HEK293 (cell line): ENCODE measurements around the gene SPRY1.

ENCODE experiments used
- CTCF ChIA-PET: fragments of 350-600 bp; formaldehyde crosslinking; extraction: SDS; loops from one replicate; lab custom pipeline; 2021; ENCODE audit warnings: antibody characterized with exemption; lab: Yijun Ruan, JAX
- POLR2A ChIA-PET: fragments of 300-600 bp; formaldehyde crosslinking; extraction: SDS; loops from one replicate; lab custom pipeline; 2020; ENCODE audit warnings: antibody characterized with exemption, inconsistent platforms; lab: Yijun Ruan, JAX
- H3K27ac ChIP-seq: fragments of 200-500 bp; sonication (Bioruptor generic); 2 replicates; pipeline ENCODE4 v1.5.1; 2014; ENCODE audit warnings: low read depth, low read length, control low read depth, inconsistent platforms; ENCODE audit errors: extremely low read depth
- H3K36me3 ChIP-seq, 2 experiments: fragments of 200-500 bp in 1 of 2; sonication (Bioruptor generic) in 1 of 2; 1 replicate in 1 of 2; 2 replicates in 1 of 2; pipeline ENCODE4 v1.5.1; 2014 to 2017; ENCODE audit warnings: inconsistent platforms in 2 of 2, low read length in 2 of 2; ENCODE audit not compliant: control insufficient read depth in 2 of 2, insufficient read depth in 1 of 2
- H3K4me1 ChIP-seq: fragments of 200-500 bp; sonication (Bioruptor generic); 2 replicates; pipeline ENCODE4 v1.5.1; 2014; ENCODE audit warnings: mild to moderate bottlenecking, low read length, inconsistent platforms; ENCODE audit not compliant: control insufficient read depth, insufficient read depth
- H3K4me3 ChIP-seq: 2 replicates; pipeline ENCODE4 v1.5.1; 2011; ENCODE audit warnings: low read depth, mild to moderate bottlenecking, control low read depth, low read length, moderate library complexity
- H3K9me3 ChIP-seq: fragments of 200-500 bp; sonication (Bioruptor generic); 2 replicates; pipeline ENCODE4 v1.5.1; 2014; ENCODE audit warnings: low read depth, low read length, inconsistent platforms; ENCODE audit not compliant: control insufficient read depth, insufficient read depth
- BCL11B ChIP-seq: fragments of 450-650 bp; formaldehyde crosslinking; IDR thresholded peaks from 2 replicates; pipeline ENCODE4 v1.5.1; 2016; ENCODE audit warnings: low read depth, missing biosample characterization, missing genetic modification characterization
- GLI2 ChIP-seq: fragments of 450-650 bp; formaldehyde crosslinking; IDR thresholded peaks from 2 replicates; pipeline ENCODE4; 2017; ENCODE audit warnings: missing biosample characterization, missing genetic modification characterization, low read depth, borderline replicate concordance
- TRIM28 ChIP-seq: IDR thresholded peaks from 2 replicates; pipeline ENCODE4 v1.6.1; 2011; ENCODE audit warnings: low read length, control low read depth, borderline replicate concordance
- ZBTB17 ChIP-seq: fragments of 450-650 bp; formaldehyde crosslinking; IDR thresholded peaks from 2 replicates; pipeline ENCODE4 v1.5.1; 2016; ENCODE audit warnings: missing biosample characterization, missing genetic modification characterization
- ZBTB48 ChIP-seq: fragments of 450-650 bp; formaldehyde crosslinking; IDR thresholded peaks from 2 replicates; pipeline ENCODE4 v1.5.1; 2016; ENCODE audit warnings: missing biosample characterization, missing genetic modification characterization
- ZFP3 ChIP-seq: fragments of 450-650 bp; formaldehyde crosslinking; IDR thresholded peaks from 2 replicates; pipeline ENCODE4 v1.5.1; 2016; ENCODE audit warnings: low read depth, missing biosample characterization, missing genetic modification characterization
- ZFP69B ChIP-seq: fragments of 450-650 bp; formaldehyde crosslinking; IDR thresholded peaks from 2 replicates; pipeline ENCODE4 v1.5.1; 2016; ENCODE audit warnings: missing biosample characterization, missing genetic modification characterization
- ZIC2 ChIP-seq: fragments of 450-650 bp; formaldehyde crosslinking; IDR thresholded peaks from 2 replicates; pipeline ENCODE4 v1.5.1; 2016; ENCODE audit warnings: missing biosample characterization, missing genetic modification characterization
- ZNF114 ChIP-seq: fragments of 450-650 bp; formaldehyde crosslinking; IDR thresholded peaks from 2 replicates; pipeline ENCODE4 v1.5.0; 2017; ENCODE audit warnings: missing biosample characterization, missing genetic modification characterization
- ZNF132 ChIP-seq: fragments of 450-650 bp; formaldehyde crosslinking; IDR thresholded peaks from 2 replicates; pipeline ENCODE4 v1.5.1; 2017; ENCODE audit warnings: missing biosample characterization, missing genetic modification characterization, borderline replicate concordance
- ZNF184 ChIP-seq: fragments of 450-650 bp; IDR thresholded peaks from 2 replicates; pipeline ENCODE4 v1.5.1; 2018; ENCODE audit warnings: missing biosample characterization, mild to moderate bottlenecking, missing genetic modification characterization
- ZNF311 ChIP-seq: fragments of 450-650 bp; formaldehyde crosslinking; IDR thresholded peaks from 2 replicates; pipeline ENCODE4 v1.5.1; 2017; ENCODE audit warnings: missing biosample characterization, missing genetic modification characterization, borderline replicate concordance
- ZNF335 ChIP-seq: fragments of 450-650 bp; formaldehyde crosslinking; conservative IDR thresholded peaks from 2 replicates; pipeline ENCODE4 v1.5.1; 2016; ENCODE audit warnings: missing biosample characterization, missing genetic modification characterization
- ZNF350 ChIP-seq: fragments of 450-650 bp; formaldehyde crosslinking; IDR thresholded peaks from 2 replicates; pipeline ENCODE4 v1.5.0; 2017; ENCODE audit warnings: missing biosample characterization, mild to moderate bottlenecking, missing genetic modification characterization
- ZNF423 ChIP-seq: fragments of 450-650 bp; formaldehyde crosslinking; IDR thresholded peaks from 2 replicates; pipeline ENCODE4 v1.5.1; 2016; ENCODE audit warnings: missing biosample characterization, missing genetic modification characterization
- ZNF549 ChIP-seq: fragments of 450-650 bp; IDR thresholded peaks from 2 replicates; pipeline ENCODE4 v1.5.1; 2018; ENCODE audit warnings: missing biosample characterization, missing genetic modification characterization, mild to moderate bottlenecking, inconsistent platforms, moderate library complexity
- ZNF596 ChIP-seq: fragments of 450-650 bp; IDR thresholded peaks from 2 replicates; pipeline ENCODE4 v1.5.0; 2018; ENCODE audit warnings: missing biosample characterization, mild to moderate bottlenecking, missing genetic modification characterization, moderate library complexity
- ZNF624 ChIP-seq: fragments of 450-650 bp; formaldehyde crosslinking; IDR thresholded peaks from 2 replicates; pipeline ENCODE4 v1.5.1; 2017; ENCODE audit warnings: missing biosample characterization, missing genetic modification characterization
- ZNF658 ChIP-seq: fragments of 450-650 bp; formaldehyde crosslinking; IDR thresholded peaks from 2 replicates; pipeline ENCODE4; 2016; ENCODE audit warnings: missing biosample characterization, missing genetic modification characterization
- ZNF701 ChIP-seq: fragments of 450-650 bp; formaldehyde crosslinking; IDR thresholded peaks from 2 replicates; pipeline ENCODE4 v1.5.1; 2016; ENCODE audit warnings: missing biosample characterization, missing genetic modification characterization
- ZNF768 ChIP-seq: fragments of 450-650 bp; formaldehyde crosslinking; IDR thresholded peaks from 2 replicates; pipeline ENCODE4 v1.5.1; 2018; ENCODE audit warnings: missing biosample characterization, mild to moderate bottlenecking, missing genetic modification characterization
- ZXDB ChIP-seq: fragments of 450-650 bp; formaldehyde crosslinking; IDR thresholded peaks from 2 replicates; pipeline ENCODE4 v1.5.1; 2016; ENCODE audit warnings: missing biosample characterization, missing genetic modification characterization
- TF ChIP-seq, protein P1 (sequence below): fragments of 450-650 bp; formaldehyde crosslinking; IDR thresholded peaks from 2 replicates; pipeline ENCODE4 v1.5.1; 2016; ENCODE audit warnings: missing biosample characterization, missing genetic modification characterization
- TF ChIP-seq, protein P2 (sequence below): fragments of 450-650 bp; IDR thresholded peaks from 2 replicates; pipeline ENCODE4 v1.5.1; 2018; ENCODE audit warnings: missing biosample characterization, mild to moderate bottlenecking, missing genetic modification characterization

The SPRY1 gene

DNA sequence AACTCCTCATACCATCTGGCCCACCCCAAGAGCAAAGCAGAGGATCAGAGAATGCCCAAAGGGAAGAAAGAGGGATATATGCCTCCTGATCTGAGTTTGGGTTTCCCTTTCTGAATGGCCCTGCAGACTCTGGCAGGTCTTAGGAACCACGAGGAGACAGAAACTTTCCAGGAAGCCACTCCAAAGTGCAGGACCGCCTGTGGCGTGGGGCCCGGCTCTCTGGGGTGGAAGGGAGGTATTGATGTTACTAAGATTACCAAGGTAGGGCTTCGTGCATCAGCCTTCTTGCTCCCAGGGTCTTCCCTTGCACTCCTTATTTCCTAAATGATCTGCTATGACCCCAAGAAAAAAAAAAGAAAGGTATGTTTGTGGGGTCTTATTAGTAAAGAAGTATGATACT lies 41.9 kb upstream of the SPRY1 start (continued):
- TF ChIP-seq, protein P1, sequence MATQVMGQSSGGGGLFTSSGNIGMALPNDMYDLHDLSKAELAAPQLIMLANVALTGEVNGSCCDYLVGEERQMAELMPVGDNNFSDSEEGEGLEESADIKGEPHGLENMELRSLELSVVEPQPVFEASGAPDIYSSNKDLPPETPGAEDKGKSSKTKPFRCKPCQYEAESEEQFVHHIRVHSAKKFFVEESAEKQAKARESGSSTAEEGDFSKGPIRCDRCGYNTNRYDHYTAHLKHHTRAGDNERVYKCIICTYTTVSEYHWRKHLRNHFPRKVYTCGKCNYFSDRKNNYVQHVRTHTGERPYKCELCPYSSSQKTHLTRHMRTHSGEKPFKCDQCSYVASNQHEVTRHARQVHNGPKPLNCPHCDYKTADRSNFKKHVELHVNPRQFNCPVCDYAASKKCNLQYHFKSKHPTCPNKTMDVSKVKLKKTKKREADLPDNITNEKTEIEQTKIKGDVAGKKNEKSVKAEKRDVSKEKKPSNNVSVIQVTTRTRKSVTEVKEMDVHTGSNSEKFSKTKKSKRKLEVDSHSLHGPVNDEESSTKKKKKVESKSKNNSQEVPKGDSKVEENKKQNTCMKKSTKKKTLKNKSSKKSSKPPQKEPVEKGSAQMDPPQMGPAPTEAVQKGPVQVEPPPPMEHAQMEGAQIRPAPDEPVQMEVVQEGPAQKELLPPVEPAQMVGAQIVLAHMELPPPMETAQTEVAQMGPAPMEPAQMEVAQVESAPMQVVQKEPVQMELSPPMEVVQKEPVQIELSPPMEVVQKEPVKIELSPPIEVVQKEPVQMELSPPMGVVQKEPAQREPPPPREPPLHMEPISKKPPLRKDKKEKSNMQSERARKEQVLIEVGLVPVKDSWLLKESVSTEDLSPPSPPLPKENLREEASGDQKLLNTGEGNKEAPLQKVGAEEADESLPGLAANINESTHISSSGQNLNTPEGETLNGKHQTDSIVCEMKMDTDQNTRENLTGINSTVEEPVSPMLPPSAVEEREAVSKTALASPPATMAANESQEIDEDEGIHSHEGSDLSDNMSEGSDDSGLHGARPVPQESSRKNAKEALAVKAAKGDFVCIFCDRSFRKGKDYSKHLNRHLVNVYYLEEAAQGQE (tag by site-specific recombination) = no peak
- no peak for TF ChIP-seq ZNF658 (tag by site-specific recombination)
- no peak for TF ChIP-seq ZNF132 (tag by site-specific recombination)
- TF ChIP-seq ZNF311 (tag by site-specific recombination) = no peak
- TF ChIP-seq ZNF350 = no peak
- TF ChIP-seq ZXDB = no peak

DNA sequence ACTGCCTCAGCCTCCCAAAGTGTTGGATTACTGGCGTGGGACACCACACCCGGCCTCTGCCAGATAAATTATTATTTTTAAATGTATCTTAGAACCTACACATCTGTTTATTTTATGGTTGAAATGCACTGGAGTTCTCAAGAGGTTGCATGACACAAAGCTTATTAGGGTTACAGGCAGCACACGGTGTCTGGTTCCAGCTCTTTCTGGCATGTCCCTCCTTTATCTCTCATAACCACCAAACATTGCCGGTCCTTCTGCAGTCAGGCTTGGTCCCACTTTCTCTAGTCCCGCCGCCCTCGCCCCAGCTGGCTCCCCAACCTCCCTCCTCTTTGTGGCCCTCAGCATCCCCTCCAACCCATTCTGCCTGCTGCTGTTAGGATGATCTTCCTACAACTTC lies 39.7 kb upstream of the SPRY1 start:
- no peaks in the 10 kb centered on the region for H3K9me3 ChIP-seq
- CTCF ChIA-PET = interaction anchor here (0.6 kb wide), 1 partner anchor 9 kb away, joined by 3 read pairs; no protein-coding TSS in a partner anchor
- no peaks in the 10 kb centered on the region for H3K4me1 ChIP-seq
- no peaks in the 10 kb centered on the region for H3K36me3 ChIP-seq
- POLR2A ChIA-PET = no interaction called here
- TF ChIP-seq ZNF596 (no peak), ZBTB48 (tag by site-specific recombination) (no peak), TRIM28 (no peak), ZNF624 (tag by site-specific recombination) (no peak), ZNF184 (tag by site-specific recombination) (no peak), ZIC2 (tag by site-specific recombination) (no peak), ZNF114 (no peak), ZXDB (no peak), ZNF423 (no peak), GLI2 (tag by site-specific recombination) (no peak), ZNF768 (tag by site-specific recombination) (no peak), ZNF549 (no peak), ZNF701 (no peak), ZFP3 (tag by site-specific recombination) (no peak), BCL11B (tag by site-specific recombination) (no peak), ZNF335 (tag by site-specific recombination) (no peak), ZBTB17 (tag by site-specific recombination) (no peak), ZFP69B (tag by site-specific recombination) (no peak)
- TF ChIP-seq, protein P2, sequence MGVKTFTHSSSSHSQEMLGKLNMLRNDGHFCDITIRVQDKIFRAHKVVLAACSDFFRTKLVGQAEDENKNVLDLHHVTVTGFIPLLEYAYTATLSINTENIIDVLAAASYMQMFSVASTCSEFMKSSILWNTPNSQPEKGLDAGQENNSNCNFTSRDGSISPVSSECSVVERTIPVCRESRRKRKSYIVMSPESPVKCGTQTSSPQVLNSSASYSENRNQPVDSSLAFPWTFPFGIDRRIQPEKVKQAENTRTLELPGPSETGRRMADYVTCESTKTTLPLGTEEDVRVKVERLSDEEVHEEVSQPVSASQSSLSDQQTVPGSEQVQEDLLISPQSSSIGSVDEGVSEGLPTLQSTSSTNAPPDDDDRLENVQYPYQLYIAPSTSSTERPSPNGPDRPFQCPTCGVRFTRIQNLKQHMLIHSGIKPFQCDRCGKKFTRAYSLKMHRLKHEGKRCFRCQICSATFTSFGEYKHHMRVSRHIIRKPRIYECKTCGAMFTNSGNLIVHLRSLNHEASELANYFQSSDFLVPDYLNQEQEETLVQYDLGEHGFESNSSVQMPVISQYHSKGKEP (tag by site-specific recombination) = no peak
- TF ChIP-seq, protein P1 (tag by site-specific recombination) = no peak
- H3K27ac ChIP-seq = no peak overlapping the region
- no peak overlapping the region for H3K4me3 ChIP-seq
